ENCODE results near the gene SSMEM1. TPM values are rescaled to one million over a fixed set of nuclear protein-coding genes. Genes with fewer than 3 reads are reported as not detected.

Gene SSMEM1
- total and polyA plus RNA-seq, 9 of the 15 experiments (the other 6 are each of a cell fraction or from before 2014, with no cell fraction given) = 0.10 to 0.28 (median 0.18) TPM; not detected in 4

- TF ChIP-seq ZNF592 (IDR thresholded peaks at IDR 0.05) (no peak; the same call in 1 of the 2 replicates), PHB2 (IDR thresholded peaks at IDR 0.05; ENCODE audit: low read depth) (no peak; the same call in 1 of the 2 replicates), ARID2 (IDR thresholded peaks at IDR 0.05) (no peak), ZNF354B (CRISPR knock-in tag; IDR thresholded peaks at IDR 0.05) (no peak), NONO (IDR thresholded peaks at IDR 0.05; ENCODE audit: low read depth in 2 of 2, low read length in 1 of 2) (no peak), IRF9 (tag; IDR thresholded peaks at IDR 0.05) (0 out of 2 replicates have a peak, but pooled peaks have one; percentile 66), ZEB2 (IDR thresholded peaks at IDR 0.05) (no peak; the same call in 1 of the 2 replicates), BCOR (IDR thresholded peaks at IDR 0.05) (no peak; the same call in none of the 2 replicates), ZNF143 (CRISPR knock-in tag; IDR thresholded peaks at IDR 0.05) (no peak), NKRF (IDR thresholded peaks at IDR 0.05; ENCODE audit: borderline replicate concordance) (peak; percentile 84), XRCC3 (IDR thresholded peaks at IDR 0.05) (no peak), SNAPC5 (CRISPR knock-in tag; IDR thresholded peaks at IDR 0.05) (no peak), ZNF696 (CRISPR knock-in tag; conservative IDR thresholded peaks at IDR 0.05) (no peak), ZNF717 (CRISPR knock-in tag; IDR thresholded peaks at IDR 0.05) (no peak), JUN (IDR thresholded peaks at IDR 0.05; ENCODE audit: borderline replicate concordance, low read depth, low read length) (peak; percentile 9; the same call in 1 of the 2 replicates), JUN (CRISPR knock-in tag; IDR thresholded peaks at IDR 0.05; ENCODE audit: borderline replicate concordance) (no peak), HBP1 (CRISPR knock-in tag; IDR thresholded peaks at IDR 0.05) (peak; percentile 68; the same call in 1 of the 2 replicates), TAF9B (IDR thresholded peaks at IDR 0.05; ENCODE audit: partially characterized antibody) (peak; percentile 96), CHD2 (IDR thresholded peaks at IDR 0.05; ENCODE audit: low read depth, low read length) (peak; percentile 100), SRSF1 (IDR thresholded peaks at IDR 0.05; ENCODE audit: low read depth, low read length) (no peak)
Measured at GRCh38 chr7:130205084-130205947, 2.3 kb upstream of the SSMEM1 start, which contains the start of gene TMEM209 (continued).
